ENCODE measurements around the gene BRD2.

DNA sequence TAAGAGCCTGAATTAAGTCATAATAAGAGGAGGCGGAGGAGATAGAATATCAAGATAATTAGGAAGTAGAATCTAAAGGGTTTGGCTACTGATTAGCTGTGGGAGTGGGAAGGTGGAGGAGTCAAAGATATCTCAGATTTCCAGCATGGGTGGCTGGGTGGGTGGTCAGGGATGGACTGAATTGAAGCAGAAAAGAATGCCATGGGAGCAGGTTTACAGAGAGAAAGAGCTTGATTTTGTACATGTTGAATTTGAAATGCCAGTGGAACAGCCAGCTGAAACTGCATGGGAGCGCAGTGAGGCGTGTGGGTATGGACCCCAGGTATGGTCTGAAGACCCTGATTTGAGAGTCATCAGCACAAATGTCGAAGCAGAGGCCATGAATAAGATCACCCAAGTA, 14.1 kb upstream of the BRD2 start:
- TF ChIP-seq, protein P1, sequence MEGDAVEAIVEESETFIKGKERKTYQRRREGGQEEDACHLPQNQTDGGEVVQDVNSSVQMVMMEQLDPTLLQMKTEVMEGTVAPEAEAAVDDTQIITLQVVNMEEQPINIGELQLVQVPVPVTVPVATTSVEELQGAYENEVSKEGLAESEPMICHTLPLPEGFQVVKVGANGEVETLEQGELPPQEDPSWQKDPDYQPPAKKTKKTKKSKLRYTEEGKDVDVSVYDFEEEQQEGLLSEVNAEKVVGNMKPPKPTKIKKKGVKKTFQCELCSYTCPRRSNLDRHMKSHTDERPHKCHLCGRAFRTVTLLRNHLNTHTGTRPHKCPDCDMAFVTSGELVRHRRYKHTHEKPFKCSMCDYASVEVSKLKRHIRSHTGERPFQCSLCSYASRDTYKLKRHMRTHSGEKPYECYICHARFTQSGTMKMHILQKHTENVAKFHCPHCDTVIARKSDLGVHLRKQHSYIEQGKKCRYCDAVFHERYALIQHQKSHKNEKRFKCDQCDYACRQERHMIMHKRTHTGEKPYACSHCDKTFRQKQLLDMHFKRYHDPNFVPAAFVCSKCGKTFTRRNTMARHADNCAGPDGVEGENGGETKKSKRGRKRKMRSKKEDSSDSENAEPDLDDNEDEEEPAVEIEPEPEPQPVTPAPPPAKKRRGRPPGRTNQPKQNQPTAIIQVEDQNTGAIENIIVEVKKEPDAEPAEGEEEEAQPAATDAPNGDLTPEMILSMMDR (IDR thresholded peaks at IDR 0.05; ENCODE audit: borderline replicate concordance, extremely low read depth, low read length, poor library complexity, severe bottlenecking): no peak
- TF ChIP-seq EZH2 (IDR thresholded peaks at IDR 0.05; ENCODE audit: borderline replicate concordance, low read depth, low read length, severe bottlenecking): no peak
